ENCODE data around the gene PPP1R3D. TPM values are rescaled to one million over a fixed set of nuclear protein-coding genes. Genes with fewer than 3 reads are reported as not detected.

Gene PPP1R3D
- polyA plus RNA-seq, 1 experiment: 3.1 TPM

DNA sequence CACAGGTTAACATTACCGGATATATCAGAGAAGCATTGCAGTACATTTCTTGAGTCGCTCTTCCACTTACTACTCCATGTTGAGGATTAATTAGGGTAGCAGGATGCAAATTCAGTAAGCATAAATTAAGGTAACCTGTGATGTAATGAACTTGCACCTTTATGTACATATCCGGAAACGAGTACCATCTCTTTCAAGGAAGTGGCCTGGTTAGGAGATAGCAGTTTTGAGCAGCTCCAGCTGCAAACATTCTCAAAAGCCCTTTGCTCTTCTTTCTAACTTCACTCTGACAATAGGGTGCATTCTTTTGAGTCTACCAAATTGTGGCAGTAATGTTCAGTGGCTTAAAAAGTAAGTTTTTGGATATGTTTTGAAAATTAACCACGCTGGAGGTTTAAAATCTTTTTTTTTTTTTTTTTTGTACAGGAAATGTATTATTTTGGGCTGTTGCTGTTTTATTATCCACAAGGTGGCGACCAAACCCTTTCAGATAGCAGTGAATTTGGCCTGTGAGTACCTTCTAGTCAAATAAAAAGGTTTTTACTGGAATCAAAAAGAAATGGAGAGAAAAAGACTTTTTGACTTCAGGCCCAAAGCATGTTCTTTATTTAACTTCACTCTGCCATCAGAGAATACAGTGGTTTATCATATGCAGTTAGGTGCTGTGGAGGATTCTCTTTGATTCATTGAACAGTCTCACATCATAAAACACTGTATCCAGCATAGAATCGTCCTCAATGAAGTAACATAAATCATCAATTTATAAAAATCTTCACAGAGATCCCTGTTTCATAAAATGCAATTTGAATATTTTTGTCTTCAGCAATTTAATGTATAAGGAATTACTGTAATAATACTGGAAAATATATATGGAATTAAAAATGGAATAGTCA is 9.0 kb upstream of the PPP1R3D start:
- DNase-seq (ENCODE audit: low read depth, low spot score): peak; percentile 45
- H3K27me3 ChIP-seq (ENCODE audit: control insufficient read depth, insufficient read depth, low read length): no peaks in the 10 kb centered on the region
- H3K9me3 ChIP-seq (ENCODE audit: control insufficient read depth, insufficient read depth, low read length): no peaks in the 10 kb centered on the region
- CTCF ChIA-PET: interaction anchor here (0.7 to 2.4 kb wide), 10 partner anchors 9 to 263 kb away, joined by 3 to 18 read pairs (median 4); partner anchors contain the start of genes CDH26, FAM217B, PPP1R3D and SYCP2
- no peak overlapping the region for H3K27ac ChIP-seq (ENCODE audit: low read depth, low read length)
- POLR2A ChIA-PET: no interaction called here
- TF ChIP-seq, protein P1, sequence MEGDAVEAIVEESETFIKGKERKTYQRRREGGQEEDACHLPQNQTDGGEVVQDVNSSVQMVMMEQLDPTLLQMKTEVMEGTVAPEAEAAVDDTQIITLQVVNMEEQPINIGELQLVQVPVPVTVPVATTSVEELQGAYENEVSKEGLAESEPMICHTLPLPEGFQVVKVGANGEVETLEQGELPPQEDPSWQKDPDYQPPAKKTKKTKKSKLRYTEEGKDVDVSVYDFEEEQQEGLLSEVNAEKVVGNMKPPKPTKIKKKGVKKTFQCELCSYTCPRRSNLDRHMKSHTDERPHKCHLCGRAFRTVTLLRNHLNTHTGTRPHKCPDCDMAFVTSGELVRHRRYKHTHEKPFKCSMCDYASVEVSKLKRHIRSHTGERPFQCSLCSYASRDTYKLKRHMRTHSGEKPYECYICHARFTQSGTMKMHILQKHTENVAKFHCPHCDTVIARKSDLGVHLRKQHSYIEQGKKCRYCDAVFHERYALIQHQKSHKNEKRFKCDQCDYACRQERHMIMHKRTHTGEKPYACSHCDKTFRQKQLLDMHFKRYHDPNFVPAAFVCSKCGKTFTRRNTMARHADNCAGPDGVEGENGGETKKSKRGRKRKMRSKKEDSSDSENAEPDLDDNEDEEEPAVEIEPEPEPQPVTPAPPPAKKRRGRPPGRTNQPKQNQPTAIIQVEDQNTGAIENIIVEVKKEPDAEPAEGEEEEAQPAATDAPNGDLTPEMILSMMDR (IDR thresholded peaks at IDR 0.05; ENCODE audit: low read depth, low read length): peak; percentile 73
- no peak overlapping the region for H3K4me3 ChIP-seq (ENCODE audit: low read depth, low read length)

DNA sequence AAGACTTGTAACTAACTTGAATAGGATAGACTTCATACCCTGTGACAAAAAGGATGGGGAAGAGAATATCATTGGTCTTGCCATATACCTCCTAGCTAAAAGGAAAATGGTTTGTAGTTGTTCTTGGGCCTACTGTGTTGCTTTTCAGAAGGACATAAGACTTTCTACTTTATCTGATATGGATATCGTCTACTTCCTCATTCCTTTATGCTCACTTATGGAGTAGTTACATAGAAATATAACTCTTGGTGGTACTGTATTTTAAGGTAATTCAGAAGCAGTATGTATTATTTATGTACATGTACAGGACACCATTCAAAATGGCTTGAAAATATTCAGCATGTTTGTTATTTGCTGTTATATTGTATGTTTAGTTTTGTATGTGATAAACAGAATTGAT is 8.1 kb upstream of the PPP1R3D start:
- TF ChIP-seq, protein P1 (IDR thresholded peaks at IDR 0.05; ENCODE audit: low read depth, low read length): no peak
- POLR2A ChIA-PET: no interaction called here
- Histone ChIP-seq H3K4me3 (ENCODE audit: low read depth, low read length) (no peak overlapping the region), H3K9me3 (ENCODE audit: control insufficient read depth, insufficient read depth, low read length) (no peaks in the 10 kb centered on the region), H3K27me3 (ENCODE audit: control insufficient read depth, insufficient read depth, low read length) (no peaks in the 10 kb centered on the region), H3K27ac (ENCODE audit: low read depth, low read length) (no peak overlapping the region)
- DNase-seq (ENCODE audit: low read depth, low spot score): no peak
- CTCF ChIA-PET: interaction anchor here (1.6 to 2.4 kb wide), 3 partner anchors 9 to 263 kb away, joined by 5 to 18 read pairs (median 10); partner anchors contain the start of genes FAM217B and PPP1R3D

DNA sequence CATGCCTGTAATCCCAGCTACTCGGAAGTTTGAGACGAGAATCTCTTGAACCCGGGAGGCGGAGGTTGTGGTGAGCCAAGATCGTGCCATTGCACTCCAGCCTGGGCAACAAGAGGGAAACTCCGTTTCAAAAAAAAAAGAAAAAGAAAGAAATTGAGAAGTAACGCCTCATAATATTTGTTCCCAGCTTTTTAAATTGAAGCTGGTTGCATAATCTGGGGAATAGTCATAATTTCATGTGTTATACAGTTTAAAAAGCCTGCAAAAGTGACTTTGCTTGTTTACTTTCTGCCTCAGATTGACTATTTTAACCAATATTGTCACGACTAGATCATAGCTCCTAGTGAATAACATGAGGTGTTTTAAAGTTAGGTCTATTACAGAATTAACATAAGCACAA is 7.3 kb upstream of the PPP1R3D start:
- no peaks in the 10 kb centered on the region for H3K9me3 ChIP-seq (ENCODE audit: control insufficient read depth, insufficient read depth, low read length)
- no peak overlapping the region for H3K4me3 ChIP-seq (ENCODE audit: low read depth, low read length)
- POLR2A ChIA-PET: no interaction called here
- TF ChIP-seq, protein P1 (IDR thresholded peaks at IDR 0.05; ENCODE audit: low read depth, low read length): no peak
- no peaks in the 10 kb centered on the region for H3K27me3 ChIP-seq (ENCODE audit: control insufficient read depth, insufficient read depth, low read length)
- CTCF ChIA-PET: interaction anchor here (1.5 to 2.4 kb wide), 4 partner anchors 8 to 263 kb away, joined by 4 to 14 read pairs (median 7); partner anchors contain the start of gene SYCP2
- DNase-seq (ENCODE audit: low read depth, low spot score): no peak
- no peak overlapping the region for H3K27ac ChIP-seq (ENCODE audit: low read depth, low read length)

DNA sequence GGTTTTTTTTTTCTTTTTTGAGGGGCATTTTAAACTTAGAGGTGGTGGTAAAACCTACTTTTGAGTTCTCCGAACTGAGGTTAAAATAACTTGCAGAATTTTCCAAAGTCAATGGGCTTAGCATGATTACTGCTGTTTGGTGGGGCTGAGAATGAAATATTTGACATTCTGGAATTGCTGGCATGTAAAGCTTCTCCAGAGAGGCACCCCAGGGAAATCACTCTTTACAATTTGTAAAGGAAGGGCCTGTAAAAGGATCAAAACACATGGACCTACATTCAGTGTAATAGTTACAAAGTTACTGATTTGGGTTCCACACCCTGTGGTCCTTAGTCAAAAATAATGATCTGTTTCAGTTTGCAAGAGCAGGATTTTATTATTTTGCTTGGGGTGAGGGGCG is 5.6 kb upstream of the PPP1R3D start:
- POLR2A ChIA-PET: interaction anchor here (0.7 kb wide), 1 partner anchor 1323 kb away, joined by 3 read pairs; no protein-coding TSS in a partner anchor
- no peak for DNase-seq (ENCODE audit: low read depth, low spot score)
- Histone ChIP-seq H3K9me3 (ENCODE audit: control insufficient read depth, insufficient read depth, low read length) (no peaks in the 10 kb centered on the region), H3K4me3 (ENCODE audit: low read depth, low read length) (no peak overlapping the region), H3K27ac (ENCODE audit: low read depth, low read length) (no peak overlapping the region), H3K27me3 (ENCODE audit: control insufficient read depth, insufficient read depth, low read length) (no peaks in the 10 kb centered on the region)
- CTCF ChIA-PET: interaction anchor here (1.1 to 2.4 kb wide), 3 partner anchors 10 to 265 kb away, joined by 4 to 14 read pairs (median 9); partner anchors contain the start of gene SYCP2
- TF ChIP-seq, protein P1 (IDR thresholded peaks at IDR 0.05; ENCODE audit: low read depth, low read length): no peak

DNA sequence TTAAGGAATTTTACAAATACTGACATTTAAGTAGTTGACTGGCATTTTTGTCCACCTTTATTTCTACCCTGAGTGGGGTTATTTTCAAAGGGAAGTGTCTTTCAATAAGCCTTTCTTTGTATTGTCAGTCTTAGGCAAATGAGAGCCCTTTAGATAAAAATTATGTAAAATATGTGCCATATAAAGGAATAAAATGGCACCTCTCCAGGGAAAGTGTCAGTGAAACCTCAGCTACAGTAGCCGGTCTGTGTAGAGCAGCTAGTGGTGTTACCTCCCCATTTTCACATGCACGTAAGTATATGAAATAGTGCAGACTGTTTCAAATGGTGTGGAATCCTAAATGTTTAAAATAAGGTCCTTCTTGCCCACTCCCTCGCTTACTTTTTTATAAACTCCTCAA is 5.1 kb upstream of the PPP1R3D start:
- ChIA-PET CTCF (interaction anchor here (2.4 kb wide), 2 partner anchors 10 to 11 kb away, joined by 9 to 14 read pairs; partner anchors contain the start of gene SYCP2), POLR2A (interaction anchor here (0.7 kb wide), 1 partner anchor 1323 kb away, joined by 3 read pairs; no protein-coding TSS in a partner anchor)

More for the DNA sequence above, 5.1 kb upstream of the PPP1R3D start:
- no peak for DNase-seq (ENCODE audit: low read depth, low spot score)
- Histone ChIP-seq H3K27ac (ENCODE audit: low read depth, low read length) (no peak overlapping the region), H3K4me3 (ENCODE audit: low read depth, low read length) (no peak overlapping the region), H3K27me3 (ENCODE audit: control insufficient read depth, insufficient read depth, low read length) (no peaks in the 10 kb centered on the region), H3K9me3 (ENCODE audit: control insufficient read depth, insufficient read depth, low read length) (no peaks in the 10 kb centered on the region)
- TF ChIP-seq, protein P1 (IDR thresholded peaks at IDR 0.05; ENCODE audit: low read depth, low read length): no peak
